Stimulated activated naive CD8-positive, alpha-beta T cell treated with anti-CD3 and anti-CD28 coated beads, Interleukin-15, Interleukin-2, amounts not matched to agents 100 ng/mL and 50 ng/mL, for 24 hours (primary cell): ENCODE results near the gene ZBTB20.

Source experiments
- H3K27ac Mint-ChIP-seq: one replicate; pipeline ENCODE4 v1.8.0; 2021; ENCODE audit warnings: mild to moderate bottlenecking, mixed read lengths
- H3K27me3 Mint-ChIP-seq: one replicate; pipeline ENCODE4 v1.8.0; 2021; ENCODE audit warnings: mixed read lengths
- H3K36me3 Mint-ChIP-seq: one replicate; pipeline ENCODE4 v1.8.0; 2021; ENCODE audit warnings: low read depth, mixed read lengths
- H3K4me1 Mint-ChIP-seq: one replicate; pipeline ENCODE4 v1.8.0; 2021; ENCODE audit warnings: low read depth, mixed read lengths
- H3K4me3 Mint-ChIP-seq: one replicate; pipeline ENCODE4 v1.8.0; 2021; ENCODE audit warnings: mild to moderate bottlenecking, mixed read lengths
- H3K9me3 Mint-ChIP-seq: one replicate; pipeline ENCODE4 v1.8.0; 2021; ENCODE audit warnings: mixed read lengths

ZBTB20 gene

DNA sequence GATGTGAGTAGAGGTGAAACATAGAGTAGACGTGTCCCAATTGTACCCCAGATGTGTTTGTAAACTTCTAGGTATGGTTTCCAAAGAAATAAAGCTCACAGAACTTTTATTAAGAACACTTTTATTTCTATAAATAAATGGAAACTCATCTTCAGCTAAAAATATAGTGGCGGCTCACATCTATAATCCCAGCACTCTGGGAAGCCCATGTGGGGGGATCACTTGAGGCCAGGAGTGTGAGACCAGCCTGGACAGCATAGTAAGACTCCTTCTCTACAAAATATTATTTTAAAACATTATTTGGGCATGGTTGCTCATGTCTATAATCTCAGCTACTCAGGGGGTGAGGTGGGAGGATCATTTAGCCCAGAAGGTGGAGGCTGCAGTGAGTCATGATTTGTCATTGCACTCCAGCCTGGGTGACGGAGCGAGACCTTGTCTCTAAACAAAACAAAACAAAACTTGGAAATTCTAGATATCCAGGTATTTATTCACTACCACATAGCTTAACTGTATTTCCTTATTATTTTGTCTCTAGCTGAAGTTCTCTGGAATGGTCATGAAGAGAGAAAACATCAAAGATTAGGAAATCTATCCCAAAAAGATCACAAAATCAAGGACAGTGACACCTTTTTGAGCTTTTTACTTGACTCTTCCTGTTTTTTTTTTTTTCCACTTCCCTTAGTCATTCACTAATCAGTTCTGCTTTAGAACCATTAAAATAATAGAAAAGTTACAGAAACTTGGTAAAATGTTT, 595.1 kb downstream of the ZBTB20 start:
- Mint-ChIP-seq H3K9me3 (no peaks in the 10 kb centered on the region), H3K4me3 (no peak overlapping the region), H3K27ac (no peak overlapping the region), H3K36me3 (peaks cover 3% of the 10 kb centered on the region), H3K27me3 (no peaks in the 10 kb centered on the region), H3K4me1 (no peaks in the 10 kb centered on the region)

DNA sequence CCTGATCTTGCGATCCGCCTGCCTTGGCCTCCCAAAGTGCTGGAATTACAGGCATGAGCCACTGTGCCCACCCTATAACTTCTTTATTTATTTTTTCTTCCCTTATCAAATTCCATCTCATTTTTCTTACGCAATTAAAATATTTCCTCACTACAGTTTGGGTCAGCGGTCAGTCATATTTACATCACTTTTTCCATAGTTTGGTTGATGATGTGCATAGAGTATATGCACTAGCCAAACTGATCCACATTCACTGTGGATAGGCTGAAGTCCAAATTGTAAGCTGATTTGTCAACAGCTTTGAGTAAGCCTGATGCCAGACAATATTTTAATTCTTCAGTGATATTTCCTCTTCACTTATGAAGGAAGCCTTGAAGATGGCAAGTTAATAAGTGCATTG, 596.9 kb downstream of the ZBTB20 start:
- H3K27me3 Mint-ChIP-seq, result no peaks in the 10 kb centered on the region
- no peak overlapping the region for H3K27ac Mint-ChIP-seq
- no peaks in the 10 kb centered on the region for H3K9me3 Mint-ChIP-seq
- H3K36me3 Mint-ChIP-seq, result no peaks in the 10 kb centered on the region
- H3K4me3 Mint-ChIP-seq, result no peak overlapping the region
- no peaks in the 10 kb centered on the region for H3K4me1 Mint-ChIP-seq

DNA sequence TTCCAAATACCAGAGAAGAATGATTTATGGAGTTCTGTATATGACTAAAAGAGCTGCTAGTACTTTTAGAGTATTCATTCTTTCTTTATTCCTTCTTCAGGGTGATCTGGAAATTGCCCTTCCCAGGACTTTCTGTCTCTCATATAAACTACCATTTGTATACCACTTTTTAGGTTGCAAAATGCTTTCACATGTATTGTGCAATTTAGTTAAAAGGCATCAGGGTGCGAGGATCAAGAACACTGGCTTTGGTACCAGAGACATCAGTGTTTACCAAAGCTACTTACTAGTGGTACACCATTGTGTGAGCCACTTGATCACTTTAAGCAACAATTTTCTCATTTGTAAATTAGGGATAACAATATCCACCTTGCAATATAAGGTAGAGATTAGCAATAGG, 601.9 kb downstream of the ZBTB20 start:
- no peaks in the 10 kb centered on the region for H3K36me3 Mint-ChIP-seq
- no peaks in the 10 kb centered on the region for H3K9me3 Mint-ChIP-seq
- no peaks in the 10 kb centered on the region for H3K27me3 Mint-ChIP-seq
- no peak overlapping the region for H3K4me3 Mint-ChIP-seq
- peaks cover 4% of the 10 kb centered on the region for H3K4me1 Mint-ChIP-seq
- H3K27ac Mint-ChIP-seq, result no peak overlapping the region

DNA sequence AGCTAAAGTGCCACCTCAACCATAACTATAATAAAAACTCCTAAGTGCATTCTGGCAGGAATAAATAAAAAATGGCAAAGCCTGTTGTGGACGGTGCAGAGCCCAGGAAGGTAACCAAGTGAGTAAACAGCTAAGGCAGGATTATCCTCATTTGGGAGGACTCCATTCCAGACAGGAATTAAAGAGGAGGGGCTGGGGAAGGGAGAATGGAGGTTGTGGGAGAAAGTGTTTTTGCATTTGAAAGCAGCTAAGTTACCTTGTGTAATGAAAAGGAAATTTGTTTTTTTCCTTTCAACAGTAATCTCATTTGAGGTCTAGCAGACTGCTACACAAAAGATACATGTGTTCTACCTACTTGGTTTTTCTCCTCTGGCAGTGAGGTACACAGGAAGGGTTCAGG, 604.7 kb downstream of the ZBTB20 start:
- H3K4me3 Mint-ChIP-seq, result no peak overlapping the region

DNA sequence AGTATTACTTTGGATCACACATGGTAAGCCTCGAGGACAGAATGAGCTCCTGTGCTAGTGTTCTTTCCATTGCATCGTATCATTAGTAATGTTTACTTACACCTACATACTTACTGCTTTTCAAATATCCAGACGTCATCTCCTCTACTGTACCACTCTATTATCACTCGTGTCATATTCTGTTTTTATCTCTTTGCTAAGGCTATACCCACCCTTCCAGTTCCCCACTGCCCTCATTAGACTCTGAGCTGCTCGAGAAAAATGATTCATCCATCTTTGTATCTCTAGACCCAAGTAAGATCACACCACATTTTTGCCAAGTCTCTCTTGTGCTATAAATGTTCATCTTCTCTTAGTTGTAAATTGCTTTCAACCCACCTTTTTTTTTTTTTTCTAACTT, 607.6 kb downstream of the ZBTB20 start:
- H3K27me3 Mint-ChIP-seq, result no peaks in the 10 kb centered on the region
- no peak overlapping the region for H3K4me3 Mint-ChIP-seq
- H3K4me1 Mint-ChIP-seq, result peaks cover 12% of the 10 kb centered on the region
- peaks cover 4% of the 10 kb centered on the region for H3K36me3 Mint-ChIP-seq
- H3K9me3 Mint-ChIP-seq, result peaks cover 4% of the 10 kb centered on the region
- no peak overlapping the region for H3K27ac Mint-ChIP-seq

More for the DNA sequence above, 604.7 kb downstream of the ZBTB20 start:
- peaks cover 8% of the 10 kb centered on the region for H3K4me1 Mint-ChIP-seq
- H3K27me3 Mint-ChIP-seq, result no peaks in the 10 kb centered on the region
- H3K36me3 Mint-ChIP-seq, result no peaks in the 10 kb centered on the region
- no peak overlapping the region for H3K27ac Mint-ChIP-seq
- no peaks in the 10 kb centered on the region for H3K9me3 Mint-ChIP-seq

DNA sequence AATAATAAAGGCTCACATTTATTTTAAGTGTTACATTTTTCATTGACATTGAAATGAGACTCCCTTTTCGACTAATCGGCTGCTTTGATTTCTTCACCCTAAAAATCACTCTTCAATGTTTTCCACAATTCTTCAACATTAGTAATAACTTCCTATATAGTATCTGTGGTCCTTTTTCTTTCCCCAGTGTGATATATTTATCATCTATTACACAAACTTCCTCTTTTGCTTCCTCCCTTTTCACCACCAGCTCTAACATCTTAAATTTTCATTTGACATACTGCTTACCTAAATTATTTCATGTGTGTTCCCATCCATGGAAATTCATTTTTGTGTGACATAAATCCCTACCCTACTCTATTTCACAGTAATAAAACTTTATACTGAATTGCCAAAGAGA, 608.9 kb downstream of the ZBTB20 start:
- H3K9me3 Mint-ChIP-seq, result peaks cover 12% of the 10 kb centered on the region
- peaks cover 16% of the 10 kb centered on the region for H3K4me1 Mint-ChIP-seq
- peaks cover 13% of the 10 kb centered on the region for H3K36me3 Mint-ChIP-seq
- H3K4me3 Mint-ChIP-seq, result no peak overlapping the region
- H3K27me3 Mint-ChIP-seq, result no peaks in the 10 kb centered on the region
- H3K27ac Mint-ChIP-seq, result no peak overlapping the region

DNA sequence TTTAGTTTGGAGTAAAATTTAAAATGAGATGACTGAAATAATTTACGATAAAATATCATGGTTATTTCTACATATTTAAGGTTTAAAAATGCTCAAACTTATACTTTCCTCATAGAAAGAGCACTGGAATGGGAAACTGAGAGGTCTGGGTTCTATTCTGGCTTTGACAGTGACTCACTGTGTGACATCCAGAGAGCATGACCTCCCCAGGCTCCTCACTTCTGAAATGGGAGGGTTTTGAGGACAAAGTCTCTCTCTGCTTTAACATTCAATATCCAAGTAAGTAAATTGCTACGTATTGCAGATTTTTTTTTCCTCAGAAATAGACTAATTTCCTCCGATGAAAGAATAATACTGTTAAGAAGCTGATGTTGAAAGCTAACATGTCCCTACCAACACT, 618.6 kb downstream of the ZBTB20 start:
- H3K4me1 Mint-ChIP-seq, result peaks cover 5% of the 10 kb centered on the region
- no peaks in the 10 kb centered on the region for H3K27me3 Mint-ChIP-seq
- H3K9me3 Mint-ChIP-seq, result peaks cover 11% of the 10 kb centered on the region
- H3K27ac Mint-ChIP-seq, result no peak overlapping the region
- H3K36me3 Mint-ChIP-seq, result peaks cover 21% of the 10 kb centered on the region
- no peak overlapping the region for H3K4me3 Mint-ChIP-seq

DNA sequence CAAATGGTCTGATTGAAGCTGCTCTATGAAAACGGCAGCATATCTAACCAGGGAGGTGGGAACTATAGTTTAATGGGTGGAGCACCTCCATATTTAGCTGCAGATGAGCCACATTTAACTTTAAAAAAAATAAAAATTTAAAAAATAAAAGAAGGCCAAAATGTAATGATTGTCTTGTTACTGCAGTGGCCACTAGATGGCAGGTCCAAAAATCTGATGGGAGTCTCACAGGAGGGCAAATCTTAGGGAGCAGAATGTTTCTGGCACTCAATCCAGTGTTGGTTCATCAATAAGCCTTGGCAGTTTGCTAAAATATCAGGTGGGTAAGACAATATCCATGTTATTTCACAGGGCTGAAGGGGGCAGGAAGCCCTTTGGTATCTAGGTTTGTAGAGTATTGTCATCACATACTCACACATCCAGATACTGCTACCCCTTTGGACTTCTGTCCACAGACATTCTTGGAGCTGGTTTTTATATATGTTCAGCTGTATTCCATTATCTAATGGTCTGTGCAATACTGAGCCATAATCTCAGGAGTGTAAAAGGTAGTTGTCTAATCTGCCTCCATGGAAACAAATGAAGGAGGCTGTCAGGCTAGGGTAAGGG, 619.9 kb downstream of the ZBTB20 start:
- H3K36me3 Mint-ChIP-seq, result peaks cover 11% of the 10 kb centered on the region
- H3K27me3 Mint-ChIP-seq, result no peaks in the 10 kb centered on the region
- H3K4me3 Mint-ChIP-seq, result no peak overlapping the region
- H3K9me3 Mint-ChIP-seq, result peaks cover 5% of the 10 kb centered on the region
- H3K4me1 Mint-ChIP-seq, result no peaks in the 10 kb centered on the region
- H3K27ac Mint-ChIP-seq, result no peak overlapping the region

DNA sequence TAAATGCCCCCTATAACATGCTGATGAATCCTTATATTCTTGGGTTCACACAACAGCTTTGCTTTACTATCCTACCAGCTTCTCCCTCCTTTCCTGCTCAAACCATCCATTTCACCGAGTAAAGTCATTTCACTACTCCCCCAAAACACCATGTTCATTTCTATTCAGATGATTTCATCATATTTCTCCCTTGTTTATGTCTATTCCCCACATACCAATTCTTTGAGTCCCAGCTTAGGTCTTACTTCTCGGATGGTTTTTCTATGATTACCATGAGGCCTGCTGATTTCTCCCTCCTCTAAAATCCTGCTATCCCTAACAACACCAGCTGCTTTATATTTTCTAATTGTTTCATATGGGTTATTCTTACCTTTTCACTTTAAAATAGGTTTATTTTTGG, 621.8 kb downstream of the ZBTB20 start:
- H3K36me3 Mint-ChIP-seq, result no peaks in the 10 kb centered on the region
- H3K4me3 Mint-ChIP-seq, result no peak overlapping the region
- no peaks in the 10 kb centered on the region for H3K4me1 Mint-ChIP-seq
- no peaks in the 10 kb centered on the region for H3K9me3 Mint-ChIP-seq
- no peaks in the 10 kb centered on the region for H3K27me3 Mint-ChIP-seq
- H3K27ac Mint-ChIP-seq, result no peak overlapping the region

DNA sequence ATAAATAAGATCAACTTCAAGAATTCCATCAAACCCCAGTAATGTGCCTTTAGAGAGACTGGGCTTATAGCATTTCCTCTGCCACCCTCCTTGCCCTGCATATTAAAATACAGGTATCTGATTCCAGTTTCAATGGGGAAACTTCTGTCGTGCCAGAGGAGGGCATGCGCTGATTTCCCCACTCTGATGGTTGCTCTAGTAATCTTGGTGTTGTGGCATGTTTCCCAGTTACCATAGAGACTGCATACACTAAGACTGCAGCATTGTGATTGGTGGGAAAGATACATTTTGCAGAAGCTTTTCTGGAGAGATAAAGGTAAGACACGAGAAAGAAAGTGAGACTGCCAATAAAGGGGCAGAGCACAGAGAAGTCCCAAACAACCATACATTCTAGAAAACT, 627.7 kb downstream of the ZBTB20 start:
- H3K4me1 Mint-ChIP-seq, result no peaks in the 10 kb centered on the region
- no peaks in the 10 kb centered on the region for H3K9me3 Mint-ChIP-seq
- no peak overlapping the region for H3K4me3 Mint-ChIP-seq
- H3K27ac Mint-ChIP-seq, result no peak overlapping the region
- H3K36me3 Mint-ChIP-seq, result peaks cover 9% of the 10 kb centered on the region
- H3K27me3 Mint-ChIP-seq, result no peaks in the 10 kb centered on the region

DNA sequence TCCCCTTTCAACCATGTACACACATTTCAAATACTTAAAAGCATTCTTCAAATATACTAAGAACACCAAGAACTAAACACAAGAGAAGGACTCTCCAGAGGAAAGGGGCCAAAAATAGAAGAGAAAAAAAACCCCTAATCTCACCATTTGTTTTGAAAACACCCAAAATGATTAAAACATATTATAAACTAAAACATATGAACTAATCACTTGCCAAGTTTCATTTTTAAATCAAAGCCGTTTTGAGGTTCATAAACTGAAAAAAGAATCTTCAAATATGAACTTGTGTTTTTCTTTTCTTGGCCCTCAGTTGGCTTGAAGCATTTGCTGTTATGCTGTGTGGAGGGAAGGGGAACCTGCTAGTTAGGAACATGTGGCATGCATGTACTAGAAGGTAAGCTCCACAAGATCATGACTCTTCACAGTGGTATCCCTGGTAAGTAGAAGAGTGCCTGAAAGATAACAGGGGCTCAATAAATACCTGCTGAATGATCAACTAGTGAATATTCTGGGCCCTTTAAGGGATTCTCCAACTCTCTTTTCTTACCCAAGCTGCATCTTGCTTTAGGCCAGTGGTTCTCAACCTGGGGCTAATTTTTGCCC, 628.8 kb downstream of the ZBTB20 start:
- Mint-ChIP-seq H3K4me3 (no peak overlapping the region), H3K27ac (no peak overlapping the region), H3K36me3 (peaks cover 11% of the 10 kb centered on the region), H3K27me3 (no peaks in the 10 kb centered on the region), H3K9me3 (no peaks in the 10 kb centered on the region), H3K4me1 (no peaks in the 10 kb centered on the region)

DNA sequence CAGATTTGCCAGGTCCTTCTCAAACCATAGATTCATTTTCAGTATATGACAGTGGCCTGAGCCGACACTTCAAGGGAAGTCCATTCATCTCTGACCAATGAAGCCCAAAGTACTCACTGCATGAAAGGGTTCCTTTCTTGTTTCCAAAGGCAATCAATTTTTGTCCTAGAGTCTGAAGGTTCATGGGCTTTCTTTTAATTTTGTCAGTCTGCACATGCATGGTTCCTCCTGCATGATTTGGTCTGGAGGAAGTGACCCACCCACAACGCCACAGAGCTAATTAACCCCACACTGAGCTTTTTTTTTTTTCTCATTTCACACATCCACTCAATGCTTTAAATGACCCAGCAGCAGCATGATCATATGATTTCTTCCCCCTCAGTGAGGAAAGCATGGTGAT, 636.9 kb downstream of the ZBTB20 start:
- no peaks in the 10 kb centered on the region for H3K27me3 Mint-ChIP-seq
- H3K36me3 Mint-ChIP-seq, result peaks cover 7% of the 10 kb centered on the region
- H3K27ac Mint-ChIP-seq, result no peak overlapping the region
- H3K4me3 Mint-ChIP-seq, result no peak overlapping the region
- peaks cover 24% of the 10 kb centered on the region for H3K4me1 Mint-ChIP-seq
- H3K9me3 Mint-ChIP-seq, result no peaks in the 10 kb centered on the region

DNA sequence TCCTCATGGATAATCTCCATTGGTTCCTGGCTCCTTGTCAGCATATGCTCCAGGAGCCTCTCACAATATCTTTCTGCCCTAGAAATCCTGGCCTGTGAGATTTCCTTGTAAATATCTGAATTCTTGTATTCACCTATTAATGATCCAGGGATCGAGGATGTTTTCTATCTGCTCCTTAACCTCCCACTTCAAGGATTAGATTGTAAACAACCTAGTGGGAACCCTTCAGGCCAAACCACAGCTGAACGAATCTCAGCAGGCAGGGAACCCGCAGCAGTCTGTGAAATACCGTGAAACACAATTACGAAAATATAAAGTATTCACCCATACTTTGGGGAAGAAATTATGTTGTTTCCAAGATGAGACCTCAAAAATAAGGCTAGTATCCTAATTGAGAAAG, 637.3 kb downstream of the ZBTB20 start:
- Mint-ChIP-seq H3K27me3 (no peaks in the 10 kb centered on the region), H3K36me3 (peaks cover 7% of the 10 kb centered on the region), H3K4me3 (no peak overlapping the region), H3K9me3 (no peaks in the 10 kb centered on the region), H3K27ac (no peak overlapping the region), H3K4me1 (peaks cover 28% of the 10 kb centered on the region)

DNA sequence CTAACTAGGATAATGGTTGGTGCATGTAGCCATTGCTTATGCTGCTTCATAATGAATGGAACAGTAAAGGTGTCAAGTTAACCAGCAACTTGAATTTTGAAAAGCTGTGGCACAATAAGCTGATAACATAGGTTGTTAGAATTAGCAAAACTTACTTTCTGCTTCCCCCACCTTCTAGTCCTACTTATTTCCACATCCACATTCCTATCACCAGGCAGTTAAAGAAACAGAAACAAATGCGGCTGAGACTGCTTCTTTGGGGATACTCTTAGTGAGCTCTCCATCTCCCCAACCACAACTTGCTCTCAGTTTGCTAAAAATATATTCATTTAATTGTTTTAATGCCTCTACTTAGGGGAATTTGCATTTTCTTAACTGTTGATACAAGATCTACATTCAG, 638.1 kb downstream of the ZBTB20 start:
- Mint-ChIP-seq H3K4me1 (peaks cover 36% of the 10 kb centered on the region), H3K27ac (no peak overlapping the region), H3K27me3 (no peaks in the 10 kb centered on the region), H3K36me3 (peaks cover 7% of the 10 kb centered on the region), H3K4me3 (no peak overlapping the region), H3K9me3 (no peaks in the 10 kb centered on the region)

DNA sequence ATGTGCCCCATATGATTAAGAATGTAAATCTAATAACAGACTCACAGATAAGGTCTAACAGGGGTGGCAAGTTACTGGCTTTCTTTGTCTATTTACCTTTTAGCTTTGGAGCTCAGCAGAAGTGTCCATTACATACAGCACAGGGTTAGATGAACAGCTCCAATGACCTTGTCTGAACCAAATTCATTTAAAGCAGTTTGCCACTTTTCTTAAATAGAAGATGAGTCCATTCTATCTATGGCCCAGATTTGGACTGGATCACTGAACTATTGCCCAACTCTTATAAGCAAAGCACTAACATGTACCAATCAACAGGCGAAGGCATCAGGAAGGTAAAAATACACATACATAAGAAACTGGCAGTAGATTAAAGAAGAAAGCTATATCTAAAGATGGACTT, 638.9 kb downstream of the ZBTB20 start:
- Mint-ChIP-seq H3K36me3 (peaks cover 3% of the 10 kb centered on the region), H3K27ac (no peak overlapping the region), H3K4me1 (peaks cover 39% of the 10 kb centered on the region), H3K27me3 (no peaks in the 10 kb centered on the region), H3K9me3 (no peaks in the 10 kb centered on the region), H3K4me3 (no peak overlapping the region)
